A673 (cell line): ENCODE data around the gene HOXD8.

Source experiments
- CTCF ChIP-seq: fragments of 300-800, 200-600 bp; sonication (generic); conservative IDR thresholded peaks from 2 replicates; pipeline ENCODE4 v1.5.1; 2017; ENCODE audit warnings: low read depth, mild to moderate bottlenecking, antibody characterized with exemption, low read length, moderate library complexity, mixed read lengths
- EZH2 ChIP-seq: fragments of 200-600 bp; sonication (generic); IDR thresholded peaks from 2 replicates; pipeline ENCODE4 v1.6.1; 2017; ENCODE audit warnings: borderline replicate concordance, low read depth, mild to moderate bottlenecking, mixed read lengths, antibody characterized with exemption, low read length; ENCODE audit not compliant: poor library complexity, severe bottlenecking

GRCh38 chr2:176122052-176122682 is 7.3 kb upstream of the HOXD8 start:
- TF ChIP-seq CTCF (0 out of 2 replicates have a peak, but pooled peaks have one; percentile 17), EZH2 (no peak)
